Measurements from ENCODE around the gene CDC14B.
A peak's percentile ranks its signal among the peaks of the same experiment; 100 is the strongest.

The CDC14B gene

DNA sequence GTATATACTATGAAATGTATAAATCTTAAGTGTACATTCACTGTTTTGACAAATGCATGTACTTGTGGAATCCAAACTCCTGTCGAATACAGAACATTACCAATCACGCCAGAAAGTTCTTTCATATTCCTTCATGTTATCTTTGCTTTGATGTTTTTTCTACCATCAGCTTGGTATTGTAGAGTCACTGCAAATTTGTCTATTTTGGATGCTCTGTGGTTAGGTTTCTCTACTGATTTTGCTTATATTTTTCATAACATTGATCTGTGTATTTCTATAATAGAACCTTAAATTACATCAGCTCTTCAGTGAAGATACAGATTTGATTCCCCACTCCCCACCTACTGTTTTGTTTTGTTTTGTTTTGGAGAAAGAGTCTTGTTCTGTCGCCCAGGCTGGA, 138.9 kb downstream of the CDC14B start:
- no peak for DNase-seq

- DNase-seq: no peak
Observed at GRCh38 chr9:96478829-96479371, 140.7 kb downstream of the CDC14B start.

- DNase-seq: no peak
Observed at GRCh38 chr9:96476591-96476990, 143.1 kb downstream of the CDC14B start.

DNA sequence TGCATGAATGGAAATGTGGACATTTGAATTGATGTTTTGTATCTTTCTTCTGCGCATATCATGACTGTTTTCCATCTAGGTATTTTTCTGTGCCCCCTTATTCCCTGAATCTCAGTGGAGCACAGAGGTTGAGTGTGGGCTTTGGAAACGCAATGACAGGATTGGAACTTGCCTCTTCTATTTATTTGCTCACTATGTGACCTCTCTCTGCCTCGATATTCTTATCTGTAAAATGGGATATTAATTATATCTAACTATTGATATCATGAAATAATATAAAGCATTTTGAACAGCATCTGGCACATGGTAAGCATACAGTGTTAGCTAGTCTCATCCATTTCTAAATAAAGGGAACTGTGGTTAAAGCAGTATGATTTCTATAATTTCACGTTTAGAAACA, 143.6 kb downstream of the CDC14B start:
- no peak for DNase-seq

- no peak for DNase-seq
Observed at GRCh38 chr9:96467784-96468183, 151.9 kb downstream of the CDC14B start.

GRCh38 chr9:96464426-96464825, 155.2 kb downstream of the CDC14B start:
- no peak for DNase-seq

DNA sequence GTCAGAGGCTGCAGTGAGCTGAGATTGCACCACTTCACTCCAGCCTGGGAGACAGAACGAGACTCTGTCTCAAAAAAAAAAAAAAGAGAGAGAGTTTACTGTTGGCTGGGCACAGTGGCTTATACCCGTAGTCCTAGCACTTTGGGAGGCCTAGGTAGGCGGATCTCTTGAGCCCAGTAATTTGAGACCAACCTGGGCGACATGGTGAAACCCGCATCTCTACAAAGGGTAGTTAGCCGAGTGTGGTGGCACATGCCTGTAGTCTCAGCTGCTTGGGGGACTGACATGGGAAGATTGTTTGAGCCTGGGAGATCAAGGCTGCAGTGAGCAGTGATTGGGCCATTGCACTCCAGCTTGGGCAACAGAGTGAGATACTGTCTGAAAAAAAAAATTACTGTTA, 157.1 kb downstream of the CDC14B start:
- no peak for DNase-seq

DNA sequence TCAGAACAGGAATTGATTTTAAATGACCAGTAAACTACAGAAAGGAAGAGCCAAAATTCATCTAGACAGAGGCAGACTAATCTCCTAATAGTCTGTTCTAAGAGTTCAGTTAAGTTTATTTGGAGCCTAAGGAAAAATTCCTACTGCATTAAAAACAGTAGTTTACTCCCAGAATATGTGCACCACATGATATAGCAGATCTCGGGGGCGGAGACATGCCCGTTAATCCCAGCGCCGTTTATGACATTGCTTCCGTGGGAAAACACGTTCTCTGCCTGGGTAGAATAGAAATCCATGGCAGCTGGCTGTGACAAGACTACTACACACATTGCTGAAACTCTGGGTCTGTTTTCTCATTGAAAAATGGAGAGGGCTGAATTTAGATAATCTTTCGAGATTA, 158.3 kb downstream of the CDC14B start:
- no peak for DNase-seq

DNA sequence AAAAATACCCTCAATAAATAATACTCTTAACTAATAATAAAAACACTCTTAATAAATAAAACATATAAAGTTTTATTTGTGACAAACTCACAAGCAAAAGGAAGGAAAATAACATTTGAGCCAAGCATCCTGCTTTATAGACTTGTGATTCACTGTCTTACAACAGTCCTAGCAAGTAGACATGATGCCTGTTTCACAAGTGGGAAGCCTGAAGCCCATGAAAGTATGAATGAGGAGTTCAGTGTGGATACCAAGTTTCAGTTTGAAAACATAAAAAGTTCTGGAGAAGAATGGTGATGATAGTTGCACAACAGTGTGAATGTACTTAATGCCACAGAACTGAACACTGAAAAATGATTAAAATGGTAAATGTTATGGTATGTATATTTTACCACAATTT, 158.8 kb downstream of the CDC14B start:
- no peak for DNase-seq

GRCh38 chr9:96460470-96460869, 159.2 kb downstream of the CDC14B start:
- no peak for DNase-seq

- no peak for DNase-seq
Observed at GRCh38 chr9:96459268-96460007, 160.2 kb downstream of the CDC14B start.

DNA sequence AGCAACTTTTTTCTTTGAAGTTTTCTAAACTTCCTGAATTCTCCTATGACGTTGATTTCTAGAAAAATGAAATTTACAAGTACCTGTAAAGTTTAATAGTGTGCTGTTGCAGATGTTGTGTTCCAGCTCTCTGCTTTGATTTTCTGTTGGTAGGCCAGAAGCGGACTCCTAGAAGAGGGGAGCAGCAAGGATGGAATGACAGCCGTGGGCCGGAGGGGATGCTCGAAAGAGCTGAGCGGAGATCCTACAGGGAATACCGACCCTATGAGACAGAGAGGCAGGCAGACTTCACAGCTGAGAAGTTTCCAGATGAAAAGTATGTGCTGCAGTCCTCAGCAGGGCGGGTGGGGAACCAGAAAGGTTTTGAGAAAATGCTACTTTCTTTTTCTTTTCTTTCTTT, 161.4 kb downstream of the CDC14B start:
- no peak for DNase-seq

- DNase-seq: no peak
Observed at GRCh38 chr9:96457266-96457665, 162.4 kb downstream of the CDC14B start.

DNA sequence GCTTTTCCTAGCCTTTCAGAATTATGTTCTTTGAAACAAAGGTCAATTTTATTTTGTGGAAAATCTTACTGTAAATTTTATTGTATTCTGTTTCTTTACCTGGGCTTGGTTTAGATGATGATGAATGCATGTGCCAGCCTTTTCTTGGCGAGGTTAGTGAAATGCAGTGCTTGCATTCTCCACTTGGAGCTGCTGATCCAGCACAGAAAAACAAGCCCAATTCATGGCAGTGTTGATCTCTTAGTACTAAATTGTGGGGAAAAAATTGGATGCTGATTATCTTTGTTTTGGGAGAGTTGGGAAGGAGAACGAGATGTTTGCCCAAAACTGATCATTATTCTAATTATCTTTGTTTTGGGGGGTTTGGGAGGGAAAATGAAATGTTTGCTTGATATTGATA, 166.0 kb downstream of the CDC14B start:
- no peak for DNase-seq

DNA sequence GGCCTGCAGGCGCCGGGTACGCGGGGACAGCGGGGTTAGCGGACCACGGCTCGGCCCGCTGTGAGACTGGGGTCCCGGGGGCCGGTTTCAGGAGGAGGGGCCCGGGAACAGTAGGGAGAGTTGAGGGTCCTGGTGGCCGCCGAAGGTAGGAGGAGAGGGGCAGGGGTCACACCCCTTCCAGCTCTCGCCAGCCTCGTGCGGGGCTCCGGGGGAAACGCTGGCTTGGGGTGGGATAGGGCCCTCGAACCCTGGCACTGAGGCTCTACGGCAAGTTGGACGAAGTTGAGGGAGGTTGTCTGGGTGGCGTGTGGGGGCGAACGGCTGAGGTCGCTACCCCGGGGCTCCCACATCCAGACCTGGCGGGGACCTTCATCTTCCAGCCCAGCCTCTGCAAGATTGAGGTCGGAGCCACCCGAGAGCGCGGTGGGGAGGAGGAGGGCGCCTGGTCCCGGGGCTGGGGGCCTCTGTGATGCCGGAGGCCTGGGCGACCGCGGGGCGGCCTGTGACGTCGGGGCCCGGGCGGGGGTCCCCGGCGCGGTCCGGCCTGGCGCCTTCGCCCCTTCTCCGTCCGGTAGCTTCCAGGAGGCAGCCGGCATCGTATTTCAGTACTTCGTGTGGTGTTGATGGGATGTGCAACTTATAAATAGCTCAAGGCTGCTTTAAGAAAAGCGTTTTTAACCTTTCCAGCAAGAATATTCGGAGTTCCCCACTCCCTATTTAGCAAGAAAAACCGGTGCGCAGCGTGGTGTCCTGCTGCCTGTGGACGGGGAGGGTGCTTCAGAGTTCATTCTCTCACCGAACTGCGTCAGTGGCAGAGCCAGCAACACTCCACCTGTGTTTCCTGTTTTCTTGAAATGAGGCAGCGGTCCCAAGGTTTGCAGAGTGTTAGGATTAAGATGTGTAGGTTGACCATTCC, 168.8 kb downstream of the CDC14B start:
- DNase-seq: peak; percentile 54
